A549 (cell line): ENCODE results near the gene SHFL.

Experiments
- EHMT2 ChIP-seq: fragments of 200-600 bp; sonication (generic); IDR thresholded peaks from 2 replicates; pipeline ENCODE4 v1.6.1; 2016; ENCODE audit warnings: antibody characterized with exemption, low read depth, mild to moderate bottlenecking, moderate library complexity
- EP300 ChIP-seq, 2 experiments: fragments of >200 bp; sonication (Bioruptor Twin); formaldehyde crosslinking; IDR thresholded peaks; 2 replicates in 1 of 2; 3 replicates in 1 of 2; pipeline ENCODE4 v1.6.1; 2016 to 2017
- JUNB ChIP-seq: fragments of >200 bp; sonication (Bioruptor Twin); formaldehyde crosslinking; IDR thresholded peaks from 2 replicates; pipeline ENCODE4 v1.6.1; 2016
- SMC3 ChIP-seq: fragments of >200 bp; sonication (Bioruptor Twin); formaldehyde crosslinking; IDR thresholded peaks from 3 replicates; pipeline ENCODE4 v1.6.1; 2018; ENCODE audit warnings: inconsistent platforms
- TF ChIP-seq, protein P1 (sequence below): fragments of >200 bp; sonication (Bioruptor Twin); formaldehyde crosslinking; IDR thresholded peaks from 3 replicates; pipeline ENCODE4 v1.5.1; 2016

DNA sequence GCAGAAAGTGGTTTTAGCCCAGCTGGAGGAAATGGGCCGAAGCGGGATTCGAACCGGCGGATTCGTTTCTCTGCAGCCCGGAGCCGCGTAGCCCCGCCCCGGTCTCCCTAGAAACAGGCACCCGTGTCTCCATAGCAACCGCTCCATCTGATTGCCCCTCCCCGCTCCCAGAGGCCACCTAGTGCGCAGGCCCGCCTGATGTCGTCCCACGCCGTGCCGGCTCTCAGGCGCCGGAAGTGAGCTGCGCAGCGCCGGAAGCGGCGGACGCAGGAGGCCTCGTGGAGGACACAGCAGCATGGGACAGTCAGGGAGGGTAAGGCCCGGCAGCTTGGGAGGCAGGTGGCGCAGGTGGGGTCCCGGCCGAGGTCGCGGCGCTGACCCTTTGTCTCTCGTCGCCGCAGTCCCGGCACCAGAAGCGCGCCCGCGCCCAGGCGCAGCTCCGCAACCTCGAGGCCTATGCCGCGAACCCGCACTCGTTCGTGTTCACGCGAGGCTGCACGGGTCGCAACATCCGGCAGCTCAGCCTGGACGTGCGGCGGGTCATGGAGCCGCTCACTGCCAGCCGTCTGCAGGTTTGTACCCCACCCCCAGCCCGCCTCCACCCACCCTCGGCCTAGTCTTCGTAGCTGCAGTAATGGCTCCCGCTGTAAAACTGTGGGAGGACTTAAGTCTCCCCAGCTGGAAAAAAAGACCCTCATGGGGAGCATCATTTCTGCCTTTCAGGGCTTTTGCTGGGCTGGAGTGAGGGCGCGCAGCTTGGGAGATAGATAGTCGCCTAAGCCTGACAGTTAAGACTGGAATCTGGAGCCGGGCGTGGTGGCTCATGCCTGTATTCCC, 20.2 kb downstream of the SHFL start, which contains the start of gene PPAN:
- TF ChIP-seq JUNB (no peak), EP300 (IDR thresholded peaks at IDR 0.05) (no peak), EHMT2 (no peak), SMC3 (no peak)
- TF ChIP-seq, protein P1, sequence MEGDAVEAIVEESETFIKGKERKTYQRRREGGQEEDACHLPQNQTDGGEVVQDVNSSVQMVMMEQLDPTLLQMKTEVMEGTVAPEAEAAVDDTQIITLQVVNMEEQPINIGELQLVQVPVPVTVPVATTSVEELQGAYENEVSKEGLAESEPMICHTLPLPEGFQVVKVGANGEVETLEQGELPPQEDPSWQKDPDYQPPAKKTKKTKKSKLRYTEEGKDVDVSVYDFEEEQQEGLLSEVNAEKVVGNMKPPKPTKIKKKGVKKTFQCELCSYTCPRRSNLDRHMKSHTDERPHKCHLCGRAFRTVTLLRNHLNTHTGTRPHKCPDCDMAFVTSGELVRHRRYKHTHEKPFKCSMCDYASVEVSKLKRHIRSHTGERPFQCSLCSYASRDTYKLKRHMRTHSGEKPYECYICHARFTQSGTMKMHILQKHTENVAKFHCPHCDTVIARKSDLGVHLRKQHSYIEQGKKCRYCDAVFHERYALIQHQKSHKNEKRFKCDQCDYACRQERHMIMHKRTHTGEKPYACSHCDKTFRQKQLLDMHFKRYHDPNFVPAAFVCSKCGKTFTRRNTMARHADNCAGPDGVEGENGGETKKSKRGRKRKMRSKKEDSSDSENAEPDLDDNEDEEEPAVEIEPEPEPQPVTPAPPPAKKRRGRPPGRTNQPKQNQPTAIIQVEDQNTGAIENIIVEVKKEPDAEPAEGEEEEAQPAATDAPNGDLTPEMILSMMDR: no peak
